H4 (cell line): ENCODE data around the gene MAMLD1. TPM values are rescaled to one million over a fixed set of nuclear protein-coding genes. Genes with fewer than 3 reads are reported as not detected.

Experiments used
- DNase-seq: peaks from one replicate; pipeline ENCODE4 v3.0.0-alpha.2; 2015; ENCODE audit warnings: low spot score
- total RNA-seq: library from RNA; depleted of rRNA; stranded (reverse); fragments of >200 nt; shearing (Covaris generic); gene quantifications from 2 replicates; pipeline ENCODE4 v1.2.3, GENCODE V29; 2014; rRNA removed

MAMLD1 gene
- total RNA-seq, 1 experiment from 2014 or later, result 0.35 TPM

DNA sequence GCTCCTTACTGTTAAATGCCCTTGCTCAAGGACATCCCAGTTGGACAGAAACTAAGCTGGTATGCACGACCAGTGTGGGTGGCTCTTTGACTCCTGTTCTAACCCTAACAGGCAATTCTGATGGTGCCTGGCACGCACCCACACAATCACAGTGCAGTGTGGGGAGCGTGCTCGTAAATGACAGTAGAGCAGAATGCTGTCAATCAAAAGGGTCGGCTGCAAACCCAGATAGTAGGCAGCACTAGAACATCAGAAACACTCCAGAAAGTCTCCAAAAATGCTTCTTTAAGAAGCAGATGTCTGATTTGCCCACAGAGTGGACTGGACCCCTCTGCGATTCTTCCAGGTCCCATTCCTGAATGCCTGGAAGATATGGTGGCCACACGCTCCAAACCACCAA is 167.7 kb downstream of the MAMLD1 start:
- no peak for DNase-seq

GRCh38 chrX:150531467-150531866 is 168.3 kb downstream of the MAMLD1 start:
- DNase-seq, result no peak

DNA sequence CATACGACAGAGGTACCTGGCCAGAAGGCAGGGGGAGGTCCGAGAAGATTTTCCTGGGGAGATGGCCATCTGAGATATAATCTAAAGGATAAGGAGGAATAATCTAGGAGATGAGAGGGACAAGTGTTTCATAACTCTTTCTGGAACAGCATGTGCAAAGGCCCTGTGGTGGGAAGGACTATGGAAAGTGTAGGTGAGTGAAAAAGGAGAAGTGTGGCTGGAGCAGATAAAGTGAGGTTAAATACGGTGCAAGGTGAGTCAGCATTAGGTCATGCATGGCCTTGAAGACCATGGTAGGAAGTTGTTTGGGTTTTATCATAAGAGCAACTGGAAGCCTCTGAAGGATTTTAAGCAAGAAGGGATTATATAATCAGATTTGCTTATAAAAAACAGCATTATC is 170.7 kb downstream of the MAMLD1 start:
- DNase-seq, result no peak

DNA sequence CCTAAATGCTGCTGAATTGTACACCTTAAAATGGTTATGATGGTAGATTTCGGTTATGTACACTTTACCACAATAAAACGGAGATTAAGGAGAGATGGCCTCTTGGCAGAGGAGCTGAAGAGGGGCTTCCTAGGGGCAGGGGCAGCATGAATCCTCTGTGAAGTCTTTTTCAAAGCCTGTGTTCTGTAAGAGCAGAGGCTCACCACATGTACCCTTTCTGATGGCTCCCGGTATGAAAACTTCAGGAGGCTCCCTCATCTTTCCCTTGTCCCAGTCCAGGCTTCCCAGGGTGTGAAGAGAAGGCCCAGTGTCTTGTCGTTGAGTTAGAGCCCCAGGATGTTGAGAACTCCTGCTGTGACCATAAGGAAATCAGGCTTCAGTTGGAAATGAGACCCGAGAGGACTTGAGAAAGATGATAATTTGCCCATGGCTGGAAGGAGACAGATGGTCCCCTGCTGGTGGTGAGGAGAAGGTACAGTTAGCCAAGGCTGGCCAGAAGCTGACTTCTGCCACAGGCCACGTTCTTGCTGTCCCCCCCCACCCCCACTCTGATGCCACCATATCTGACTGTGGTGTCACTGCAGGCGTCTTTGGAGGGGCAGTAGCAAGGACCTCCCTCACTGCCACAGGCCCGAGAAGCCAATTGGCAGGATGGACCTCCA is 173.5 kb downstream of the MAMLD1 start:
- DNase-seq, result no peak

GRCh38 chrX:150537851-150538250 is 174.7 kb downstream of the MAMLD1 start:
- no peak for DNase-seq

DNA sequence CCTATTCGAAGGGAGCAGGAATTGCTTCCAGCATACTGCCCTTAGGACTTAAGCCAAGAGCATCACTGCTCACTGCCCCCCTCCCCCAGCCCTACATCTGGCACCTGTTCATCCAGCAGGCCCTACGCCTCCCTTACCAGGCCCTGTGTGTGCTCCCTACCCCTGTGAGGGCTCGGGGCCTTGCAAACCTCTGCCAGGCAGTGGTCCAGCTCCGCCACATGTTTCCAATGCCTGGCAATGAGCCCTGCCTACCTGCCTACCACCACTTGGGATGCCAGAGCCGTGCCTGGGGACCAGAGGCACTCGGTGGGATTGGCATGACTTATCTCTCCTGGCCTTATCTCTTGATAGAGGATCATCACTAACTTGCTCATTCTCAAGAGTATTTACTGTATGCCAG is 177.8 kb downstream of the MAMLD1 start:
- DNase-seq, result no peak

GRCh38 chrX:150542846-150543229 is 179.7 kb downstream of the MAMLD1 start:
- DNase-seq, result no peak

- DNase-seq, result no peak
Measured at GRCh38 chrX:150543230-150544155, 180.4 kb downstream of the MAMLD1 start.

- no peak for DNase-seq
Measured at GRCh38 chrX:150544222-150544787, 181.2 kb downstream of the MAMLD1 start.

DNA sequence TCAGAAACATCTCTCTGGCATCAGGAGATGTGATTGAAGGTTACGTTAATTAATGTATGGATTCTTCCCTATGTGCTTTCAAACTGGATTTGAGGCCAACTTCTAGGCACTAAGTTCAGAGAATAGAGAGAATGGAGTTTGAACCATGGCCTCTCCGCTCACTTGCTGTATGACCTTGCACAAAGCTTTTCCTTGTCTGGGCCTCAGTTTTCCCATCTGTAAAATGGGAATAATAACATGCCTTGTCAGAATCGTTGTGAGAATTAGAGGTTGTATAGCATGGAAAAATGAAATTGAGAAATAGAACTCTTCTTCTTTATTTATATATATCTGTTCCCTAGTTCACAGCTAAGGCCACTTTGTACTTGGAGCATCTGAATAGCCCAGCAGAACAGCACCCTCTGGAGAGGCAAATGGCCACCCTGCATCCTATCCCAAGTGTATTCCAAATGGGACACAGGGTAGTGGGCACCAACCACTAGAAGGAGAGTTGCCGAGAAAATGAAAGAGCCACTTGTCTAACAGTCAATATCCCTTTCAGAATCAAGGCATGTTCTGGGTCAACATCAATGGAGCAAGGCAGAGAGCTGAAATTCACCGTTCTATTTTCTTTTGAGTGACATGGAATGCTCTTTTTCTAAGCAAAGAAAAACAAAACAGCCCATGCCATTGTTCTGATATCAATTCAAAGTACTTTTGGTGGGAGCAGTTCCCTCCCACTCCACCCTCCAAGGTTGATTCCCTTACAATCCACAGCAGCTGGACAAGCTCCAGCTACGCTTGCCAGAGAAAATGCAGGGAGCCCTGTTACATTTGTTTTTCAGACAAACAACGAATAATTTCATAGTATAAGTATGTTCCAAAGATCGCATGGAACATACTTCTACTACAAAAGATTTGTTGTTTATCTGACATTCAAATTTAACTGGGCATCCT is 182.0 kb downstream of the MAMLD1 start:
- no peak for DNase-seq

GRCh38 chrX:150546711-150547153 is 183.6 kb downstream of the MAMLD1 start:
- DNase-seq, result no peak

DNA sequence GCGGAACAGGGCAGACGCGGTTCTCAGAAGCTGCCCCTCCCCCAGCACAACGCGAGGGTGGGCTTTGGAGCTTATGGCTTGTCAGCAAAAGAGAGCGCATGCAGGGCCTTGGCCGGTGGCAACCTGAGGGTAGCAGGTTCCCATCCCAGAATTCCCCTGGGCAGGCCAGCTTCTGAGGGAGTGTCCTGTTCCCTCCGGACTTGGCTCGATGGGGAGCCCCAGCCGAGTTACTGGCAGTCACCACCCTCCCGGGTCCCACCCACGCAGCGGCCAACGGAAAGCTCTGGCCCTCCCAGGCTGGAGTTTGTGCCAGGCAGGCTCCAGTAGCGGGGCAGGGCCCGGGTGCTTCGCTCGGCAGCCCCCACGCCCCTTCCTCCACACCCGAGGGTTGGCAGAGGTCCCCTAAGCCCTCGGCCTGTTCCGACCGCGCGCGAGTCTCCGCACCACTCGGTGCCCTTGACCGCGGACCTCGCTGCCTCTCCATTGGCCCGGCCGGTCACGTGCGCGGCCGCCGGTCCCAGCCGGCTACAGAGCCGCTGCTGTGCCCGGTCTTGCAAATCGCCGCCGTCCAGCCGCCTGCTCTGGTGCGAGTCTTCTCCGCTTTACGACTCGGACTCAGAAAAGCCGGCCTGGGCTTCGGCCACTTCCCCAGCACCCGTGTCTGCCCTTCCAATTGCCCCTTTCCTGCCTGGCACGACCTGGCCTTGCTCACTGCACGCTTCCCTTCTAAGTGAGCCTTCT is 184.4 kb downstream of the MAMLD1 start:
- no peak for DNase-seq

GRCh38 chrX:150548251-150548650 is 185.1 kb downstream of the MAMLD1 start:
- DNase-seq, result no peak

GRCh38 chrX:150548684-150549083 is 185.6 kb downstream of the MAMLD1 start:
- DNase-seq, result peak; percentile 19

DNA sequence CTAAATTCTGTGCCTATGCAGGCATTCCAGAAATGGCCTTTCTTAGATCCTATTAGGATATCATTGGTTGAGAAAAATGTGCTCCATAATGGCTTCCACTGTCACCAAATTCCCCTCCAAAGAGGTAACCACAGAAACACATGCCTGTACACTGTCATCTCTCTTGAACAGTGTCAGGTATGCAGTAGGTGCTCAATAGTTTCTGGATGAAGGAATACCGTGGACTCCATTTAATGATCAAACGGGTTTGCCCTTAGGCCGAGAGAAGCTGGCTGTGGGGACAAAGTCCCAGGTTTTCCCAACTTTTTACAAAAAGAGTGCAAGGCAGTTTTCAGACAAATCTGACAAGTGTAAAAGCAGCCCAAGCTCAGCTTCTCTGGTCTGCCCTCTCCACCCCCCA is 188.8 kb downstream of the MAMLD1 start:
- DNase-seq, result no peak

DNA sequence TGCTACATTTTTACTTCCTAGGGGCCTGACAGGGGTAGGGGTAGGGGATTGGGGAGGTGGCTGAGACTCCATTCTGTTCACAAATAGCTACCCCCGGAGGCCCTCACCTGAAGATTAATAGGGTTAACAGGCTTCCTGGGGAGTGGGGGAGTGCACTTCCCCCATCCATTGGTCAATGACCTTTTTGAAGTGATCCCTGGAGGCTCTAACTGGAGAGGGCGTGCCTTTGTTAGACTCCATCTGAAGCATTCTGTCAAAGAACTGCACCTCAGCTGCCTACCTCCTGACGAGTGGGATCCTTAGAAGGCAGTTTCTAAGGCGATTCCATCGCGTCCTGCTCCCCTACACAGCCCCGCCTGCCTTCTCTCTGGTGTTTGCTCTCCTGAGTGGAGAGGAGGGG is 195.3 kb downstream of the MAMLD1 start:
- DNase-seq, result no peak

Other genes with a start within 250 kb of the MAMLD1 start
- 5.0 and 6.3 TPM in 2 replicates for gene MTM1, start 205.3 kb downstream of the MAMLD1 start, total RNA-seq